RWPE2 (cell line): ENCODE results near the gene ADAMTS17.

Source experiments
- ATAC-seq: fragments of 200-7000 bp; cut with Tn5 transposase; 3 replicates; pipeline ENCODE4 v1.9.1; 2021; ENCODE audit warnings: low read depth
- DNase-seq: peaks from one replicate; pipeline ENCODE4 v3.0.0-alpha.2; 2020; ENCODE audit warnings: low spot score
- H3K27ac ChIP-seq: fragments of 450-650 bp; 2 replicates; pipeline ENCODE4 v1.5.1; 2017; ENCODE audit warnings: mild to moderate bottlenecking; ENCODE audit not compliant: poor library complexity, severe bottlenecking
- H3K27me3 ChIP-seq: fragments of 250-450 bp; sonication (Bioruptor Pico); 2 replicates; pipeline ENCODE4 v1.5.1; 2021; ENCODE audit warnings: mild to moderate bottlenecking, moderate library complexity; ENCODE audit not compliant: insufficient read depth, poor library complexity, severe bottlenecking
- H3K36me3 ChIP-seq: fragments of 250-450 bp; sonication (Bioruptor Pico); 2 replicates; pipeline ENCODE4 v1.5.1; 2020; ENCODE audit warnings: low read depth, mild to moderate bottlenecking, moderate library complexity
- H3K4me1 ChIP-seq: fragments of 250-450 bp; sonication (Bioruptor Pico); 2 replicates; pipeline ENCODE4 v1.5.1; 2021; ENCODE audit warnings: mild to moderate bottlenecking, moderate library complexity; ENCODE audit not compliant: insufficient read depth, poor library complexity, severe bottlenecking
- H3K4me3 ChIP-seq: fragments of 250-450 bp; sonication (Bioruptor Pico); 2 replicates; pipeline ENCODE4 v1.5.1; 2021; ENCODE audit warnings: mild to moderate bottlenecking, moderate library complexity; ENCODE audit not compliant: severe bottlenecking
- H3K9me3 ChIP-seq: fragments of 250-450 bp; sonication (Bioruptor Pico); 2 replicates; pipeline ENCODE4 v1.5.1; 2021; ENCODE audit warnings: mild to moderate bottlenecking, moderate library complexity; ENCODE audit not compliant: severe bottlenecking
- TF ChIP-seq, protein P1 (sequence below): fragments of 450-650 bp; IDR thresholded peaks from one replicate; pipeline ENCODE4 v1.5.1; 2017; ENCODE audit warnings: mild to moderate bottlenecking, moderate library complexity; ENCODE audit not compliant: poor library complexity, severe bottlenecking

Gene ADAMTS17

DNA sequence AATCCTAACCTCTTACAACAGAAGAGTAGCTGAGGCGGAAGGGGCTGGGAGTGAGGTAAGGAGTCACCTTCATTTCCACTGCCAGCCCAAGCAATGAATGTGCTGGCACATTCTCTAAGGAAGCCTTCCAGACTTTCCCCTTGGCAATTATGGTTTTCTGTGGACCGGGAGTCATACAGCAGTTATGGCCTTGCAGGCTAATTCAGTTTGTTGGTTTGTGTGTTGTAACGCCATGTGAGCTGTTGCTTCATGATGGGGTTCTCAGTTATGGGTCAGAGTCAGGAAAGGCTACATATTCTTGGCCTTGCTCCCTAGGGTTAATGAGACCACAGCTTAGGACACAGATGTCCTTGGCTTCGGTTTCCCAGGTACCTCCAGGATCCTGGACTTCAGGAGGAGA lies 137.0 kb downstream of the ADAMTS17 start:
- no peak for ATAC-seq

DNA sequence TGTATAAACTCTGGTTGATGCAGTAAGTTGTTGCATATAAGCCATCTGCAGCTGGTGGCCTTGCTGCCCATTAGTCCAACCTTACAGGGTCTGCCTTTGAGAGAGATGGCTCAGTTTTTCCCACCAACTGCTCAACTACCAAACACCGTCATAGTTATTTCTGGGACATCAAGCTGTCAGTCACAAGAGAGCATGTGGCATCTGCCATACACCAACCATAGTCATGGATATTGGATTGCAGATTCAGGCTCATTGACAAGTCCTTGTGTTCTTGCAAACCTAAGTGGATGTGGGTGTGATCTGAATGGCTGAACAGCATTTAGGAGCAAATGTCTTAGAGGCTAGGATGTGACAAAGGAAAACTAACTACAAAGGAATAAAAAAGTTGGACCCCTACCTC lies 137.6 kb downstream of the ADAMTS17 start:
- ATAC-seq: no peak
- Histone ChIP-seq H3K36me3 (no peaks in the 10 kb centered on the region), H3K27me3 (no peaks in the 10 kb centered on the region), H3K4me3 (no peak overlapping the region), H3K4me1 (no peaks in the 10 kb centered on the region), H3K9me3 (no peaks in the 10 kb centered on the region), H3K27ac (no peak overlapping the region)
- TF ChIP-seq, protein P1, sequence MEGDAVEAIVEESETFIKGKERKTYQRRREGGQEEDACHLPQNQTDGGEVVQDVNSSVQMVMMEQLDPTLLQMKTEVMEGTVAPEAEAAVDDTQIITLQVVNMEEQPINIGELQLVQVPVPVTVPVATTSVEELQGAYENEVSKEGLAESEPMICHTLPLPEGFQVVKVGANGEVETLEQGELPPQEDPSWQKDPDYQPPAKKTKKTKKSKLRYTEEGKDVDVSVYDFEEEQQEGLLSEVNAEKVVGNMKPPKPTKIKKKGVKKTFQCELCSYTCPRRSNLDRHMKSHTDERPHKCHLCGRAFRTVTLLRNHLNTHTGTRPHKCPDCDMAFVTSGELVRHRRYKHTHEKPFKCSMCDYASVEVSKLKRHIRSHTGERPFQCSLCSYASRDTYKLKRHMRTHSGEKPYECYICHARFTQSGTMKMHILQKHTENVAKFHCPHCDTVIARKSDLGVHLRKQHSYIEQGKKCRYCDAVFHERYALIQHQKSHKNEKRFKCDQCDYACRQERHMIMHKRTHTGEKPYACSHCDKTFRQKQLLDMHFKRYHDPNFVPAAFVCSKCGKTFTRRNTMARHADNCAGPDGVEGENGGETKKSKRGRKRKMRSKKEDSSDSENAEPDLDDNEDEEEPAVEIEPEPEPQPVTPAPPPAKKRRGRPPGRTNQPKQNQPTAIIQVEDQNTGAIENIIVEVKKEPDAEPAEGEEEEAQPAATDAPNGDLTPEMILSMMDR: no peak
- DNase-seq: peak; percentile 5

More for the DNA sequence above, 137.0 kb downstream of the ADAMTS17 start:
- no peaks in the 10 kb centered on the region for H3K4me1 ChIP-seq
- H3K27ac ChIP-seq: no peak overlapping the region
- H3K9me3 ChIP-seq: no peaks in the 10 kb centered on the region
- DNase-seq: no peak
- H3K27me3 ChIP-seq: no peaks in the 10 kb centered on the region
- H3K4me3 ChIP-seq: no peak overlapping the region
- H3K36me3 ChIP-seq: no peaks in the 10 kb centered on the region
- TF ChIP-seq, protein P1: no peak

DNA sequence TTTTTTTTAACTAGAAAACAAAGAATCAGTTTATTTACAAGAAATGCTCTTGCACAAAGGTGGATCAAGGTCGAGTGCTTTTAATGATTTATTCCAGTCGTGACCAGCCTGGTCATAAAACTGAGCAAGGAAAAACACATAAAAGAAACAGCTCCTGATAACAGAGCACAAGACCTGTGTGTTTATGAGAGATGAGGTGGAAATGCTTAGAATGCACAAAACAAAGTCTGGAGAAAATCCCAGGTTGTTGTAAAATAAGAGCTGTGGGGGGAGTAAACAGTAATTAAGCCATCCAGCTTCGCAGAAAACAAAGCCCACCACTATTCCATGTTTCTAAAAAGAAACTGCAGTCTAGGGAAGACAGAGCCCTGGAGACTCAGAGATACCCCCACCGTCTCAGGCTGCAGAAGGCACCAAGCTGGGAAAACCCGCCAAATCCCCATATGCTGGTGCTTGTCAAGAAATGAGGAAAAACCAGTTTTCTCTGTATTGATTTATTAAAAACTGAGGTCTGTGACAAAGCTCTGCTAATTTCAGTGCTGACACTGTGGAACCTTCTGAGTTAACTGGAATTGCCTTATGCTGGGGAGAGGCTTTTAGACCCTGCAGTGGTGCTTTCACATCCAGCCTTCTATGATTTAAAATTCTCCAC lies 139.3 kb downstream of the ADAMTS17 start:
- ATAC-seq: no peak; the same call in 2 of the 3 replicates
- Histone ChIP-seq H3K27ac (no peak overlapping the region), H3K4me3 (no peak overlapping the region)

DNA sequence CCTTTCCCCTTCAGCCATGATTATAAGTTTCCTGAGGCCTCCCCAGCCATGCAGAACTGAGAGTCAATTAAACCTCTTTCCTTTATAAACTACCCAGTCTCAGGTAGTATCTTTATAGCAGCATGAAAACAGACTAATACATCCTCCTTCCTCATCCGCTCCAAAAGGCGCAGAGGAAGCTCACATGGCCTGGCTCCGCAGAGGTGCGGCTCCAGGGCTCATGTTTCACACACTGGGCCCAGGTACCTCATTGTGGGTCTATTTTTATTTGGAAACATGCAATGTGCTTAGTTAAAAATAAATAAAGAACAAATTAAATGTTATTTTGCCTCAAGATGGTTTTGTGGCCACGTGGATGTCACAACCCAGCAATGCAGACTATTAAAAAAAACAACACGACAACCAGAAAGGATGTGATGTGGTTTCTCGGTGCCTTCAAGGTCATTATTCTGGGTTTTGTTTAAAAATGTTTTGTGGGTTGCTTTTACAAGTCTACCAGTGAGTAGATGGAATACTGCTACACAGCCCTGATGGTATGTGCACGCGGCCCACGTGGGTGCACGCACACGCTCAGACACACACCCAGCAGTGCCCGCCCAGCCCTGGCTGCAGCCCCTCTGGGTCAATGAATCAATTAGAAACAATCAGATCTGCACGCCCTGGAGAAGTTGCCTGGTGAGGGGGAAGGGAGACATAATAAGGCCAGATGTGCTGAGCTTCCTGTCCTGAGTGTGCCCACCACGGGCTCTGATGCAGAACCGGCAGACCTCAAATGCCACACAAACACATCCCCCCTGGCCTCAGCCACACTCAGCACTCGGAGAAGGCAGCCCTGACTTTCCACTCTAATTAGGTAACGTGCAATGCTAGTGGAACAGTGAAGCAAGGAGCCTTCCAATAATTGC lies 140.1 kb downstream of the ADAMTS17 start:
- Histone ChIP-seq H3K27ac (no peak overlapping the region), H3K4me3 (no peak overlapping the region), H3K4me1 (no peaks in the 10 kb centered on the region), H3K9me3 (no peaks in the 10 kb centered on the region), H3K27me3 (no peaks in the 10 kb centered on the region), H3K36me3 (no peaks in the 10 kb centered on the region)
- ATAC-seq (no peak), DNase-seq (peak; percentile 44)
- TF ChIP-seq, protein P1: no peak

More for the DNA sequence above, 139.3 kb downstream of the ADAMTS17 start:
- no peak for DNase-seq
- H3K27me3 ChIP-seq: no peaks in the 10 kb centered on the region
- no peaks in the 10 kb centered on the region for H3K9me3 ChIP-seq
- TF ChIP-seq, protein P1: no peak
- H3K36me3 ChIP-seq: no peaks in the 10 kb centered on the region
- no peaks in the 10 kb centered on the region for H3K4me1 ChIP-seq
